HG02938 (cell line): ENCODE data around the gene LIN54.

Experiments used
- ATAC-seq: cut with Tn5 transposase; IDR thresholded peaks from one replicate; pipeline ENCODE4 v1.9.1; 2021; ENCODE audit warnings: mild to moderate bottlenecking, moderate library complexity; ENCODE audit not compliant: unreplicated experiment

Gene LIN54

GRCh38 chr4:82896755-82897154, 113.9 kb downstream of the LIN54 start:
- ATAC-seq: no peak

DNA sequence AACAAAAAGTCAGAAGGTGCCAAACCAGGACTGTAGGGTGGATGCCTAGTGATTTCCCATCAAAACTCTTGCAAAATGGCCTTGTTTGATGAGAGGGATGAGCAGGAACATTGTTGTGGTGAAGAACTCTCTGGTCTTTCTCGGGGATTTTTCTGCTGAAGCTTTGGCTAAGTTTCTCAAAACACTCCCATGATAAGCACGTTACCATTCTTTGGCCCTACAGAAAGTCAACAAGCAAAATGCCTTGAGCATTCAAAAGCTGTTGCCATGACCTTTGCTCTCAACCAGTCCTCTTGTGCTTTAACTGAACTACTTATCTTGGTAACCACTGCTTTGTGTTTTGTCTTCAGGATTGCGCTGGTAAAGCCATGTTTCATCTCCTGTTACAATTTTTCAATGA, 116.7 kb downstream of the LIN54 start:
- ATAC-seq: no peak

- no peak for ATAC-seq
Observed at GRCh38 chr4:82892467-82892802, 118.2 kb downstream of the LIN54 start.

DNA sequence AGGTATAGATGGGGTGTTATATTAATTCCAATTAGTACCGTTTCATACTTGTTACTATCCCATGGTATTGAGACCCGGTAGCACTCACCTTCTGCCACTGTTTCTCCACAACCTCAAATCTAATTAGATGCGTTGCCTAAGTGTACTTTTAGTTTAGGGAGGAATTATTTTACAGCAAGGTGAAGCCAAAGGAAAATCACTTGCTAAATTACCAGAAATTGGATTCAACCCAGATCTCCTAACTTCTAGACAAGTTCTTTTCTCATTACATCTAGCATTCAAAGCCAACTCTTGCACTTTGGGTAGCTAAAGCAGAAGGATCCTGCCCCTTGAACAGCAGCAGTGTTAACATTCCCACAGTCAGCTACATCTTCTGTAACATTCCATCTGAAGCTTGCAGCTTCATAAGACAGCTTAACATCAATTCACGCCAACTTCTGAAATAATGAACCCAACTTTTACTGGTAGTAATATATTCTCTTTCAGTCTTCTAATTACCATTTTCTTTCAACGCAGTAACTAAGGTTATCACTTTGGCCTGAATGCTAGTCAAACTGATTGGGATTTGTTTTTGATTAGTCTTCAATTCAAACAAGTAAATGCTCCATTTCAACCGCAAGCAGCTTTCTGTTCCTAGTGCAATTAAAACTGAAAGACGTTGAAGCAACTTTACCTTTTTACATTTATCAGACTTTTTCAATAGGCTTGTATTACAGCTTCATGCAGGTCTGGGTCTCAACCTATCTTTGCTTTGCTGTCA, 118.7 kb downstream of the LIN54 start:
- ATAC-seq: no peak

DNA sequence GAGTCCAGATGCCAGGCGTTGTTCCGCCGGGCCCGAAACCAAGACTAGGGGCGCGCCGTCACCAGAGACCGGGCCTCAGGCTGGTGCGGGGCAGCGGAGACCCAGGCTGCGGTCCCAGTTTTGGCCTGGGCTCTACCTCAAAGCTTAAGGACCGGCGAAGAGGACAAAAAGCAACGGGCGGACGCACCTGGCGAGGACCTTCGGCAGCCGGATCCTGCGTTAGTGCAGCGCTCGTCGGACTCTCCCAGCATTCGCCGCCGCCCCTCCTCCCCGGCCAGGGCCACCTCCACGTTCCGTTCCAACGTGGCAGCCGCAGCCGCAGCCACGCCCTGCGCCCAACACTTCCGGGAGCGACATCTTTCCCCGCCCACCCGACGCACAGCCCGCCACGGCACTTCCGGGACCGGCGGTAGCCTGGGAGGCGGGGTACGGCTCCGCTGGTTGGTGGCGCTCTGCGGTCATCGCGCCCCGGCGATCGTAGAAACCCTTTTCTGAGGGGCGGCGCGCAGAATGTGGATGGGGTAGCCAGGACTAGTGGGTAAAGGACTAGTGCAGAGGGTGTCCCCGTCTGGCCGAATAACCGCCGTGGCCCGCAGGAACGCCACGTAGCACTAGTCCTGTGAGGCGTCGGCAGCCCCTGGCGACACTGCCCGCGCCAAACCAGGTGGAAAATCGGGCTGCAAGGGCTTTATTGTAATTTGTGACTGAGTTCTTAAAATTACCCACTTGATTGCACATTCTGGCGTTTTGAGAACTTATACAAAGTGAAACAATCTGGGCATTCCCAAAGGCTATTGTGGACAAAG, 119.5 kb downstream of the LIN54 start, which contains the start of gene SEC31A:
SEC31A (minus strand) TSS at position 253 of the 806 bp plus-strand sequence. CDS start 9,217 bp downstream, outside the sequence.
- peak; percentile 86 for ATAC-seq

- no peak for ATAC-seq
Observed at GRCh38 chr4:82890528-82890900, 120.1 kb downstream of the LIN54 start.

- no peak for ATAC-seq
Observed at GRCh38 chr4:82889287-82889686, 121.3 kb downstream of the LIN54 start.

- no peak for ATAC-seq
Observed at GRCh38 chr4:82886147-82886942, 124.3 kb downstream of the LIN54 start.

- no peak for ATAC-seq
Observed at GRCh38 chr4:82885410-82885809, 125.2 kb downstream of the LIN54 start.
